Measurements from ENCODE around the gene CCDC121. TPM values are rescaled to one million over a fixed set of nuclear protein-coding genes. Genes with fewer than 3 reads are reported as not detected.

CCDC121 gene
- total RNA-seq, 1 donor, result 3.6 TPM

DNA sequence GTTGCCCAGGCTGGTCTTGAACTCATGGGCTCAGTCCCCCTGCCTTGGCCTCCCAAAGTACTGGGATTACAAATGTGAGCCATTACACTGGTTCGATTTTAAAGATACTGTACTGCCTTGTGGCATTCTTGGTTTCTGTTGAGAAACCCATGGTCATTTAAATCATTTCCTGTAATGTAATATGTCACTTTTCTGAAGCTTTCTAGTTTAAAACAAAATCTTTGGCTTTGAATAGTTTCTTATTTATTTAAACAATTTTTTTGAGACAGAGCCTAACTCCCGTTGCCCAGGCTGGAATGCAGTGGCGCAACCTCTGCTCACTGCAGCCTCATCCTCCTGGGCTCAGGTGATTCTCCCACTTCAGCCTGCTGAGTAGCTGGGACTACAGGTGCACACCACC is 37.1 kb downstream of the CCDC121 start:
- H3K4me3 ChIP-seq (ENCODE audit: low read depth, low read length), result no peak overlapping the region
- TF ChIP-seq, protein P1, sequence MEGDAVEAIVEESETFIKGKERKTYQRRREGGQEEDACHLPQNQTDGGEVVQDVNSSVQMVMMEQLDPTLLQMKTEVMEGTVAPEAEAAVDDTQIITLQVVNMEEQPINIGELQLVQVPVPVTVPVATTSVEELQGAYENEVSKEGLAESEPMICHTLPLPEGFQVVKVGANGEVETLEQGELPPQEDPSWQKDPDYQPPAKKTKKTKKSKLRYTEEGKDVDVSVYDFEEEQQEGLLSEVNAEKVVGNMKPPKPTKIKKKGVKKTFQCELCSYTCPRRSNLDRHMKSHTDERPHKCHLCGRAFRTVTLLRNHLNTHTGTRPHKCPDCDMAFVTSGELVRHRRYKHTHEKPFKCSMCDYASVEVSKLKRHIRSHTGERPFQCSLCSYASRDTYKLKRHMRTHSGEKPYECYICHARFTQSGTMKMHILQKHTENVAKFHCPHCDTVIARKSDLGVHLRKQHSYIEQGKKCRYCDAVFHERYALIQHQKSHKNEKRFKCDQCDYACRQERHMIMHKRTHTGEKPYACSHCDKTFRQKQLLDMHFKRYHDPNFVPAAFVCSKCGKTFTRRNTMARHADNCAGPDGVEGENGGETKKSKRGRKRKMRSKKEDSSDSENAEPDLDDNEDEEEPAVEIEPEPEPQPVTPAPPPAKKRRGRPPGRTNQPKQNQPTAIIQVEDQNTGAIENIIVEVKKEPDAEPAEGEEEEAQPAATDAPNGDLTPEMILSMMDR (IDR thresholded peaks at IDR 0.05; ENCODE audit: insufficient read depth, low read length), result no peak
- no peak for DNase-seq (ENCODE audit: low read depth)

DNA sequence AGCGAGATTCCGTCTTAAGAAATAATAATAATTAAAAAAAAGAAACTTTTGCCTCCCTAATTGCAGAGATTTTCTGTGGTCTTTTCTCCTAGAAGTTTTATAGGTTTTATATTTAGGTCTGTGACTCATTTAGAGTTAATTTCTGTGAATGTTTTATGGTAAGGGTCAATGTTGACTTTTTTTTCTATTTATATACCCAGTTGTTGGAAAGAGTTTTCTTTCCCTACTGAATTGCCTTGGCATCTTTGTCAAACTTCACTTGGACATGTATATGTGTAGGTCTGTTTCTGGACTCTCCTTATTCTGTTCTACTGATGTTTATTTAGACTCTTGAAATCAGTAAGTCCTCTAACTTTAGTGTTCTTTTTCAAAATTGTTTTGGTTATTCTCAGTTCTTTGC is 40.5 kb downstream of the CCDC121 start:
- no peak for DNase-seq (ENCODE audit: low read depth)
- TF ChIP-seq, protein P1 (IDR thresholded peaks at IDR 0.05; ENCODE audit: insufficient read depth, low read length), result no peak
- H3K4me3 ChIP-seq (ENCODE audit: low read depth, low read length), result no peak overlapping the region

DNA sequence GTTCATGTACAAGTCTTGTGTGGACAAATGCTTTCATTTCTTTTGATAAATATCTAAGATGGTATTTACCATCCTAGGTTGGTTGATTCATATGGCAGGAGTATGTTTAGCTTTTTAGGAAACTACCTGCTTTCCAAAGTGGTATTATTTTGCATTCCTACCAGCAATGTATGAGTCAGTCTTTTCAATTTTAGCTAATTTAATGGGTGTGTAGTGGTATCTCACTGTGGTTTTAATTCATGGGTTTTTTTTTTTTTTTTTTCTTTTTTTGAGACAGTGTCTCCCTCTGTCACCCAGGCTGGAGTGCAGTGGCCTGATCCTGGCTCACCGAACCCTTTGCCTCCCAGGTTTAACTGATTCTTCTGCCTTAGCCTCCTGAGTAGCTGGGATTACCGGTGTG is 41.8 kb downstream of the CCDC121 start:
- TF ChIP-seq, protein P1 (IDR thresholded peaks at IDR 0.05; ENCODE audit: insufficient read depth, low read length), result no peak
- no peak overlapping the region for H3K4me3 ChIP-seq (ENCODE audit: low read depth, low read length)
- DNase-seq (ENCODE audit: low read depth), result no peak

DNA sequence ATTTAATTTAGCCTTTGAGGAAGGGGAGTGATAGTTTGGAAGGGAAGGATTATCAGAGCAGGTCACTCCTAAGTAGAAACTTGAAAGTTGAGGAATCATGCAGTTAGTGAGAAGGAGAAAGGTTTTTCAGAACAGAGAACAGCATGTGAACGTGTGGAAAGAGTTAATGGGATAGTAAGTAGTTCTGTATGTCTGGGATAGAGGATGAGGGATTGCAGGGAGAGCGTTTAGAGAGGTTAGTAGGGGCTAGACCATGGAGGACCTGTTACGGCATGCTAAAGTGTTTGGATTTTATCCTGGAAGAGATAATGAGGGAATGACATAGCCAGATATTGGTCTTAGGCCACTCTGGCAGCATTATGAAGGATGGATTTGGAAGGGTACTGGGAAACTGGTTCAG is 44.2 kb downstream of the CCDC121 start:
- no peak for DNase-seq (ENCODE audit: low read depth)
- TF ChIP-seq, protein P1 (IDR thresholded peaks at IDR 0.05; ENCODE audit: insufficient read depth, low read length), result no peak
- peak overlapping the region; percentile 85 for H3K4me3 ChIP-seq (ENCODE audit: low read depth, low read length)

DNA sequence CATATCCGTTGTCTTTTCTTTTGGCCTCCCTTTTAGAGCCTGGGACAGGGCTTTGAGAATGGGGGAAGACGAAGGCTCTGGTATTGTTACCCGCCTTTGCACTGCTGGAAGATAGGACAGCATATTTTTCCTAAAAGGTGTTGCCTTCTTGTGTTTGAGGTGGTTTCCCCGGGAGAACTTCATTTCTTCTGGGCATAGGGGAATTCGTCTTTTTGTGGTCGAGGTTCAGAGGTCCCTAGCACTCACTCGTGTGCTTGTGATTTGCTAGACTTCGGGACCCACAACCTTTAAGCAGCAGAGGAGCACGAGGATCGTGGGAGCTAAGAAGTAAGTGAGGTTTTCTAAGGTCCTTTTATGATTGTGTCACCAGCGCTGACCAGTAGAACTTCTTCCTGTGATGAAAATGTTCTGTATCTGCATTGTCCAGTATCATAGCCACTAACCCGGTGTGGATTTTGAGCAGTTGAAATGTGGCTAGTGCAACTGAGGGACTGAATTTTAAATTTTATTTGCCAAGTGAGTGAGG is 45.4 kb downstream of the CCDC121 start:
- DNase-seq (ENCODE audit: low read depth), result peak; percentile 19
- H3K4me3 ChIP-seq (ENCODE audit: low read depth, low read length), result peak overlapping the region; percentile 85
- TF ChIP-seq, protein P1 (IDR thresholded peaks at IDR 0.05; ENCODE audit: insufficient read depth, low read length), result no peak

DNA sequence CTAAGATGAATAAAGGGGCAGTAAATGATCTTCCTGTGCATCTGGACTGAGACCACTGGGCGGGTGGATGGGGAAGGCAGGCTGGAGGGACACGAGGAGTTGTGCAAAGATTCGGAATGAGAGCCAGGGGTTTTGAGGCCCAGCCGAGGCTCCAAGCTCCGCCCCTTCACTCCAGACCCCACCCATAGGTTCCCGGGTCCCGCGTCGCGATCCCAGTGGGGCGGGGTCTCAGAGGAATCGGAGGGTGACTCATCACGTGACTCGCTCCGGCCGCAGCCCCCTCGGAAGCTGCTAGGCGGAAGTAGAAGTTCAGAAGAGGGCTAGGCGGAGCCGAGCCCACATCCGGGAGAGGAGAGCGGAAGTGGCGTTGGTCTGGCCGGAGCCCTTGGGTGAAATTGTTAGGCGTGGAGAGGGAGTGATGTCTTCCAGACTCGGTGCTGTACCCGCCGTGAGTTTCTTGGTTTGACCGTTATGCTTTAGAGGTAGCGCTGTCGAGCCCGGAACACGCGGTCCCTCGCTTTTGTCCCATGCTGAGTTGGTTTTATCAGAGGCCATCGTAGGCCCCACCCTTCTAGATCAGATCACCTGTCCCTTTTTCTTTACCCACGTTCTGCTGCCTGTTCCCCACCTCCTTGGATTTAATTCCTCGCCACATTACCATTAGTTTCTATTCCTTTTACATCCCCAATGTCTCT is 46.0 kb downstream of the CCDC121 start, which contains the start of gene ZNF512:
Gene ZNF512, plus strand, starts transcription at position 348 of the 695 bp plus-strand sequence. Its CDS starts 71 bp downstream, at position 419.
- TF ChIP-seq, protein P1 (IDR thresholded peaks at IDR 0.05; ENCODE audit: insufficient read depth, low read length), result peak; percentile 6
- peak; percentile 93 for DNase-seq (ENCODE audit: low read depth)
- H3K4me3 ChIP-seq (ENCODE audit: low read depth, low read length), result peak within 1 kb of the TSS; percentile 85

Data from fibroblast of the aortic adventitia (primary cell).